GM23338 (cell line): ENCODE measurements around the gene TMEM44. TPM values are rescaled to one million over a fixed set of nuclear protein-coding genes. Genes with fewer than 3 reads are reported as not detected.

Source experiments
- ATAC-seq: fragments of 200-7000 bp; cut with Tn5 transposase; 3 replicates; pipeline ENCODE4 v1.9.1; 2020
- DNase-seq: peaks from one replicate; pipeline ENCODE4 v3.0.0-alpha.2; 2015; ENCODE audit warnings: low spot score
- H2AFZ ChIP-seq: fragments of 200-600 bp; sonication (generic); 2 replicates; pipeline ENCODE4 v1.8.0; 2016; ENCODE audit warnings: antibody characterized with exemption, mild to moderate bottlenecking, moderate library complexity
- H3F3A ChIP-seq: fragments of 200-600 bp; sonication (generic); replicated peaks from 2 replicates; pipeline ENCODE4 v1.8.0; 2017; ENCODE audit warnings: antibody characterized with exemption, mixed run types, low read depth
- H3K27ac ChIP-seq: fragments of 200-600 bp; sonication (generic); 2 replicates; pipeline ENCODE4 v1.6.1; 2016; ENCODE audit warnings: low read depth
- H3K27me3 ChIP-seq: fragments of 200-600 bp; sonication (generic); 2 replicates; pipeline ENCODE4 v1.8.0; 2016; ENCODE audit warnings: mild to moderate bottlenecking, mixed run types, moderate library complexity; ENCODE audit not compliant: insufficient read depth
- H3K36me3 ChIP-seq: fragments of 200-600 bp; sonication (generic); 2 replicates; pipeline ENCODE4 v1.8.0; 2016; ENCODE audit warnings: mild to moderate bottlenecking; ENCODE audit not compliant: insufficient read depth
- H3K4me1 ChIP-seq: fragments of 200-600 bp; sonication (generic); 2 replicates; pipeline ENCODE4 v1.8.0; 2016; ENCODE audit warnings: mild to moderate bottlenecking, moderate library complexity; ENCODE audit not compliant: insufficient read depth
- H3K4me2 ChIP-seq: fragments of 200-600 bp; sonication (generic); 2 replicates; pipeline ENCODE4 v1.7.1; 2017; ENCODE audit warnings: mixed run types
- H3K4me3 ChIP-seq: fragments of 200-600 bp; sonication (generic); 2 replicates; pipeline ENCODE4 v1.6.1; 2016; ENCODE audit warnings: mixed run types
- H3K79me2 ChIP-seq: fragments of 200-600 bp; sonication (generic); replicated peaks from 2 replicates; pipeline ENCODE4 v1.8.0; 2017; ENCODE audit warnings: mild to moderate bottlenecking; ENCODE audit not compliant: insufficient read depth
- H3K9me2 ChIP-seq: fragments of 200-600 bp; sonication (generic); 2 replicates; pipeline ENCODE4 v1.8.0; 2017; ENCODE audit not compliant: insufficient read depth
- H4K20me1 ChIP-seq: fragments of 200-600 bp; sonication (generic); replicated peaks from 2 replicates; pipeline ENCODE4 v1.8.0; 2017; ENCODE audit warnings: mild to moderate bottlenecking; ENCODE audit not compliant: insufficient read depth
- H3K27ac Mint-ChIP-seq: 2 replicates; pipeline ENCODE4 v1.8.0; 2020; ENCODE audit warnings: inconsistent platforms, mild to moderate bottlenecking, moderate library complexity, mixed read lengths
- H3K27me3 Mint-ChIP-seq: 3 replicates; pipeline ENCODE4 v1.8.0; 2022; ENCODE audit warnings: low read depth, mild to moderate bottlenecking, moderate library complexity, mixed read lengths, inconsistent platforms; ENCODE audit not compliant: insufficient read depth, poor library complexity
- H3K36me3 Mint-ChIP-seq: 3 replicates; pipeline ENCODE4 v1.8.0; 2021; ENCODE audit warnings: low read depth, mild to moderate bottlenecking, inconsistent platforms, moderate library complexity, mixed read lengths
- H3K4me1 Mint-ChIP-seq: 3 replicates; pipeline ENCODE4 v1.8.0; 2020; ENCODE audit warnings: mild to moderate bottlenecking, inconsistent platforms, mixed read lengths
- H3K4me3 Mint-ChIP-seq: 3 replicates; pipeline ENCODE4 v1.8.0; 2021; ENCODE audit warnings: moderate library complexity, mild to moderate bottlenecking, inconsistent platforms, mixed read lengths
- H3K9me3 Mint-ChIP-seq: 3 replicates; pipeline ENCODE4 v1.8.0; 2020; ENCODE audit warnings: moderate library complexity, mild to moderate bottlenecking, inconsistent platforms, mixed read lengths
- CREB1 ChIP-seq: fragments of 250-450 bp; sonication (Bioruptor Pico); IDR thresholded peaks from 2 replicates; pipeline ENCODE4 v1.5.0; 2020; ENCODE audit warnings: low read depth, mild to moderate bottlenecking, moderate library complexity
- EZH2 ChIP-seq: fragments of 200-600 bp; sonication (generic); IDR thresholded peaks from one replicate; pipeline ENCODE4 v1.8.0; 2017; ENCODE audit warnings: antibody characterized with exemption, mild to moderate bottlenecking, low read depth; ENCODE audit not compliant: unreplicated experiment
- EZH2phosphoT487 ChIP-seq: fragments of 200-600 bp; sonication (generic); IDR thresholded peaks from one replicate; pipeline ENCODE4 v1.8.1; 2018; ENCODE audit warnings: antibody characterized with exemption; ENCODE audit not compliant: unreplicated experiment
- JUNB ChIP-seq: IDR thresholded peaks from one replicate; pipeline ENCODE4 v1.6.1; 2016; ENCODE audit warnings: antibody characterized with exemption; ENCODE audit not compliant: unreplicated experiment
- NANOG ChIP-seq: IDR thresholded peaks from 2 replicates; pipeline ENCODE4 v1.6.1; 2016; ENCODE audit warnings: antibody characterized with exemption, borderline replicate concordance
- POLR2AphosphoS5 ChIP-seq: IDR thresholded peaks from 2 replicates; pipeline ENCODE4 v1.6.1; 2016; ENCODE audit warnings: antibody characterized with exemption, low read depth
- STAT1 ChIP-seq: IDR thresholded peaks from one replicate; pipeline ENCODE4 v1.6.1; 2016; ENCODE audit warnings: antibody characterized with exemption; ENCODE audit not compliant: unreplicated experiment
- ZNF114 ChIP-seq: fragments of 250-450 bp; sonication (Bioruptor Pico); IDR thresholded peaks from 2 replicates; pipeline ENCODE4 v1.5.0; 2020; ENCODE audit warnings: mild to moderate bottlenecking, moderate library complexity
- ZNF331 ChIP-seq: fragments of 250-450 bp; sonication (Bioruptor Pico); IDR thresholded peaks from 2 replicates; pipeline ENCODE4 v1.5.0; 2020; ENCODE audit warnings: low read depth, mild to moderate bottlenecking, moderate library complexity
- polyA plus RNA-seq: library from polyadenylated mRNA; unstranded; fragments of >200 nt; fragmentation: Nextera tagmentation; extraction: Ambion mirVana; gene quantifications from 2 replicates; pipeline ENCODE4 v1.2.1, GENCODE V29; 2016
- total RNA-seq: library from RNA; depleted of rRNA; stranded (reverse); fragments of >200 nt; shearing (Covaris generic); gene quantifications from 2 replicates; pipeline ENCODE4 v1.2.3, GENCODE V29; 2014
- TF ChIP-seq, protein P1 (sequence below): IDR thresholded peaks from one replicate; pipeline ENCODE4 v1.6.1; 2018; ENCODE audit warnings: antibody characterized with exemption; ENCODE audit not compliant: unreplicated experiment
- TF ChIP-seq, protein P2 (sequence below), 2 experiments: fragments of 200-600 bp in 1 of 2; sonication (generic) in 1 of 2; conservative IDR thresholded peaks; 2 replicates each; pipeline versions ENCODE4 v1.5.1 to v1.6.1; 2016 to 2017; ENCODE audit warnings: antibody characterized with exemption in 2 of 2, low read depth in 2 of 2, mild to moderate bottlenecking in 2 of 2, moderate library complexity in 1 of 2
- TF ChIP-seq, protein P3 (sequence below): fragments of 250-450 bp; sonication (Bioruptor Pico); IDR thresholded peaks from 2 replicates; pipeline ENCODE4 v1.5.0; 2020; ENCODE audit warnings: mild to moderate bottlenecking, moderate library complexity

TMEM44 gene
- total and polyA plus RNA-seq, 2 experiments from 2014 or later = 10.0 to 10.5 TPM

DNA sequence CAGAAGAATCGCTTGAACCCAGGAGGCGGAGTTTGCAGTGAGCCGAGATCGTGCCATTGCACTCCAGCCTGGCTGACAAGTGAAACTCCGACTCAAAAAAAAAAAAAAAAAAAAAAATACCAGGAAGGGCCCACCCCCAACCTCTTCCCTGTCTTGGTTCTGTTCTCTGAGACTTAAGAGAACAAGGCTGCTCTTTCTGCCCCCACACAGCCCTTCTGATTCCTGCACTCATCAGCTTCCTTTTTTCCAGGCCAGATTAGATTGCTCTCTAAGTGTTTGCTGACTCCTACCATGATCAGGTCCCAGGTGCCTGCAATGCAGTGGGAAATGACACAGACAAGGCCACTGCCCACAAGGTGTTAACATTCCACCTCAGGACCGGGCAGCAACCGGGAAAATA is 13.0 kb downstream of the TMEM44 start:
- Histone ChIP-seq H3K79me2 (no peaks in the 10 kb centered on the region), H3K27ac (no peak overlapping the region), H3F3A (no peaks in the 10 kb centered on the region), H3K4me2 (no peak overlapping the region), H3K4me3 (no peak overlapping the region), H3K9me2 (no peaks in the 10 kb centered on the region), H2AFZ (no peak overlapping the region), H3K27me3 (no peaks in the 10 kb centered on the region), H4K20me1 (no peaks in the 10 kb centered on the region; the same call in 1 of the 2 replicates), H3K4me1 (no peaks in the 10 kb centered on the region), H3K36me3 (no peaks in the 10 kb centered on the region)
- ATAC-seq = no peak
- peaks cover 10% of the 10 kb centered on the region for H3K36me3 Mint-ChIP-seq
- TF ChIP-seq, protein P1, sequence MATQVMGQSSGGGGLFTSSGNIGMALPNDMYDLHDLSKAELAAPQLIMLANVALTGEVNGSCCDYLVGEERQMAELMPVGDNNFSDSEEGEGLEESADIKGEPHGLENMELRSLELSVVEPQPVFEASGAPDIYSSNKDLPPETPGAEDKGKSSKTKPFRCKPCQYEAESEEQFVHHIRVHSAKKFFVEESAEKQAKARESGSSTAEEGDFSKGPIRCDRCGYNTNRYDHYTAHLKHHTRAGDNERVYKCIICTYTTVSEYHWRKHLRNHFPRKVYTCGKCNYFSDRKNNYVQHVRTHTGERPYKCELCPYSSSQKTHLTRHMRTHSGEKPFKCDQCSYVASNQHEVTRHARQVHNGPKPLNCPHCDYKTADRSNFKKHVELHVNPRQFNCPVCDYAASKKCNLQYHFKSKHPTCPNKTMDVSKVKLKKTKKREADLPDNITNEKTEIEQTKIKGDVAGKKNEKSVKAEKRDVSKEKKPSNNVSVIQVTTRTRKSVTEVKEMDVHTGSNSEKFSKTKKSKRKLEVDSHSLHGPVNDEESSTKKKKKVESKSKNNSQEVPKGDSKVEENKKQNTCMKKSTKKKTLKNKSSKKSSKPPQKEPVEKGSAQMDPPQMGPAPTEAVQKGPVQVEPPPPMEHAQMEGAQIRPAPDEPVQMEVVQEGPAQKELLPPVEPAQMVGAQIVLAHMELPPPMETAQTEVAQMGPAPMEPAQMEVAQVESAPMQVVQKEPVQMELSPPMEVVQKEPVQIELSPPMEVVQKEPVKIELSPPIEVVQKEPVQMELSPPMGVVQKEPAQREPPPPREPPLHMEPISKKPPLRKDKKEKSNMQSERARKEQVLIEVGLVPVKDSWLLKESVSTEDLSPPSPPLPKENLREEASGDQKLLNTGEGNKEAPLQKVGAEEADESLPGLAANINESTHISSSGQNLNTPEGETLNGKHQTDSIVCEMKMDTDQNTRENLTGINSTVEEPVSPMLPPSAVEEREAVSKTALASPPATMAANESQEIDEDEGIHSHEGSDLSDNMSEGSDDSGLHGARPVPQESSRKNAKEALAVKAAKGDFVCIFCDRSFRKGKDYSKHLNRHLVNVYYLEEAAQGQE = no peak
- TF ChIP-seq ZNF331 (no peak), EZH2 (no peak), STAT1 (no peak), NANOG (no peak), JUNB (no peak), ZNF114 (CRISPR knock-in tag) (no peak), POLR2AphosphoS5 (no peak), EZH2phosphoT487 (no peak), CREB1 (CRISPR knock-in tag) (no peak)
- TF ChIP-seq, protein P2, sequence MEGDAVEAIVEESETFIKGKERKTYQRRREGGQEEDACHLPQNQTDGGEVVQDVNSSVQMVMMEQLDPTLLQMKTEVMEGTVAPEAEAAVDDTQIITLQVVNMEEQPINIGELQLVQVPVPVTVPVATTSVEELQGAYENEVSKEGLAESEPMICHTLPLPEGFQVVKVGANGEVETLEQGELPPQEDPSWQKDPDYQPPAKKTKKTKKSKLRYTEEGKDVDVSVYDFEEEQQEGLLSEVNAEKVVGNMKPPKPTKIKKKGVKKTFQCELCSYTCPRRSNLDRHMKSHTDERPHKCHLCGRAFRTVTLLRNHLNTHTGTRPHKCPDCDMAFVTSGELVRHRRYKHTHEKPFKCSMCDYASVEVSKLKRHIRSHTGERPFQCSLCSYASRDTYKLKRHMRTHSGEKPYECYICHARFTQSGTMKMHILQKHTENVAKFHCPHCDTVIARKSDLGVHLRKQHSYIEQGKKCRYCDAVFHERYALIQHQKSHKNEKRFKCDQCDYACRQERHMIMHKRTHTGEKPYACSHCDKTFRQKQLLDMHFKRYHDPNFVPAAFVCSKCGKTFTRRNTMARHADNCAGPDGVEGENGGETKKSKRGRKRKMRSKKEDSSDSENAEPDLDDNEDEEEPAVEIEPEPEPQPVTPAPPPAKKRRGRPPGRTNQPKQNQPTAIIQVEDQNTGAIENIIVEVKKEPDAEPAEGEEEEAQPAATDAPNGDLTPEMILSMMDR (conservative IDR thresholded peaks at IDR 0.05; ENCODE audit: low read depth in 2 of 2) = no peak
- TF ChIP-seq, protein P3, sequence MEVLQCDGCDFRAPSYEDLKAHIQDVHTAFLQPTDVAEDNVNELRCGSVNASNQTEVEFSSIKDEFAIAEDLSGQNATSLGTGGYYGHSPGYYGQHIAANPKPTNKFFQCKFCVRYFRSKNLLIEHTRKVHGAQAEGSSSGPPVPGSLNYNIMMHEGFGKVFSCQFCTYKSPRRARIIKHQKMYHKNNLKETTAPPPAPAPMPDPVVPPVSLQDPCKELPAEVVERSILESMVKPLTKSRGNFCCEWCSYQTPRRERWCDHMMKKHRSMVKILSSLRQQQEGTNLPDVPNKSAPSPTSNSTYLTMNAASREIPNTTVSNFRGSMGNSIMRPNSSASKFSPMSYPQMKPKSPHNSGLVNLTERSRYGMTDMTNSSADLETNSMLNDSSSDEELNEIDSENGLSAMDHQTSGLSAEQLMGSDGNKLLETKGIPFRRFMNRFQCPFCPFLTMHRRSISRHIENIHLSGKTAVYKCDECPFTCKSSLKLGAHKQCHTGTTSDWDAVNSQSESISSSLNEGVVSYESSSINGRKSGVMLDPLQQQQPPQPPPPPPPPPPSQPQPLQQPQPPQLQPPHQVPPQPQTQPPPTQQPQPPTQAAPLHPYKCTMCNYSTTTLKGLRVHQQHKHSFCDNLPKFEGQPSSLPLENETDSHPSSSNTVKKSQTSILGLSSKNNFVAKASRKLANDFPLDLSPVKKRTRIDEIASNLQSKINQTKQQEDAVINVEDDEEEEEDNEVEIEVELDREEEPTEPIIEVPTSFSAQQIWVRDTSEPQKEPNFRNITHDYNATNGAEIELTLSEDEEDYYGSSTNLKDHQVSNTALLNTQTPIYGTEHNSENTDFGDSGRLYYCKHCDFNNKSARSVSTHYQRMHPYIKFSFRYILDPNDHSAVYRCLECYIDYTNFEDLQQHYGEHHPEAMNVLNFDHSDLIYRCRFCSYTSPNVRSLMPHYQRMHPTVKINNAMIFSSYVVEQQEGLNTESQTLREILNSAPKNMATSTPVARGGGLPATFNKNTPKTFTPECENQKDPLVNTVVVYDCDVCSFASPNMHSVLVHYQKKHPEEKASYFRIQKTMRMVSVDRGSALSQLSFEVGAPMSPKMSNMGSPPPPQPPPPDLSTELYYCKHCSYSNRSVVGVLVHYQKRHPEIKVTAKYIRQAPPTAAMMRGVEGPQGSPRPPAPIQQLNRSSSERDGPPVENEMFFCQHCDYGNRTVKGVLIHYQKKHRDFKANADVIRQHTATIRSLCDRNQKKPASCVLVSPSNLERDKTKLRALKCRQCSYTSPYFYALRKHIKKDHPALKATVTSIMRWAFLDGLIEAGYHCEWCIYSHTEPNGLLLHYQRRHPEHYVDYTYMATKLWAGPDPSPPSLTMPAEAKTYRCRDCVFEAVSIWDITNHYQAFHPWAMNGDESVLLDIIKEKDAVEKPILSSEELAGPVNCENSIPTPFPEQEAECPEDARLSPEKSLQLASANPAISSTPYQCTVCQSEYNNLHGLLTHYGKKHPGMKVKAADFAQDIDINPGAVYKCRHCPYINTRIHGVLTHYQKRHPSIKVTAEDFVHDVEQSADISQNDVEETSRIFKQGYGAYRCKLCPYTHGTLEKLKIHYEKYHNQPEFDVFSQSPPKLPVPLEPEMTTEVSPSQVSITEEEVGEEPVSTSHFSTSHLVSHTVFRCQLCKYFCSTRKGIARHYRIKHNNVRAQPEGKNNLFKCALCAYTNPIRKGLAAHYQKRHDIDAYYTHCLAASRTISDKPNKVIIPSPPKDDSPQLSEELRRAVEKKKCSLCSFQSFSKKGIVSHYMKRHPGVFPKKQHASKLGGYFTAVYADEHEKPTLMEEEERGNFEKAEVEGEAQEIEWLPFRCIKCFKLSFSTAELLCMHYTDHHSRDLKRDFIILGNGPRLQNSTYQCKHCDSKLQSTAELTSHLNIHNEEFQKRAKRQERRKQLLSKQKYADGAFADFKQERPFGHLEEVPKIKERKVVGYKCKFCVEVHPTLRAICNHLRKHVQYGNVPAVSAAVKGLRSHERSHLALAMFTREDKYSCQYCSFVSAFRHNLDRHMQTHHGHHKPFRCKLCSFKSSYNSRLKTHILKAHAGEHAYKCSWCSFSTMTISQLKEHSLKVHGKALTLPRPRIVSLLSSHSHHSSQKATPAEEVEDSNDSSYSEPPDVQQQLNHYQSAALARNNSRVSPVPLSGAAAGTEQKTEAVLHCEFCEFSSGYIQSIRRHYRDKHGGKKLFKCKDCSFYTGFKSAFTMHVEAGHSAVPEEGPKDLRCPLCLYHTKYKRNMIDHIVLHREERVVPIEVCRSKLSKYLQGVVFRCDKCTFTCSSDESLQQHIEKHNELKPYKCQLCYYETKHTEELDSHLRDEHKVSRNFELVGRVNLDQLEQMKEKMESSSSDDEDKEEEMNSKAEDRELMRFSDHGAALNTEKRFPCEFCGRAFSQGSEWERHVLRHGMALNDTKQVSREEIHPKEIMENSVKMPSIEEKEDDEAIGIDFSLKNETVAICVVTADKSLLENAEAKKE (CRISPR knock-in tag) = no peak
- peak overlapping the region; percentile 70; the same call in 1 of the 2 replicates for H3K27ac Mint-ChIP-seq
- H3K4me3 Mint-ChIP-seq = no peak overlapping the region
- no peaks in the 10 kb centered on the region for H3K27me3 Mint-ChIP-seq
- DNase-seq = no peak
- H3K9me3 Mint-ChIP-seq = no peaks in the 10 kb centered on the region; the same call in 2 of the 3 replicates
- H3K4me1 Mint-ChIP-seq = peaks cover 6% of the 10 kb centered on the region; the same call in 2 of the 3 replicates
